ENCODE results near the gene L3MBTL4.

GRCh38 chr18:5912566-5912965 is 502.1 kb downstream of the L3MBTL4 start:
- TF ChIP-seq CTCF (IDR thresholded peaks at IDR 0.05) = no peak
- no peak for TF ChIP-seq POLR2A (IDR thresholded peaks at IDR 0.05)
